H1 (cell line): ENCODE results near the gene TOR4A. TPM values are rescaled to one million over a fixed set of nuclear protein-coding genes. Genes with fewer than 3 reads are reported as not detected.

ENCODE experiments used
- CTCF ChIA-PET: fragments of 300-600 bp; sonication (Branson Sonifier 250); formaldehyde crosslinking; loops from one replicate; lab custom pipeline; 2021; ENCODE audit not compliant: partially characterized antibody; lab: Charles Lee
- POLR2A ChIA-PET: fragments of 300-600 bp; sonication (Branson Sonifier 250); formaldehyde crosslinking; loops from one replicate; lab custom pipeline; 2021; ENCODE audit warnings: inconsistent platforms; ENCODE audit not compliant: partially characterized antibody; lab: Charles Lee
- DNase-seq, 2 experiments: peaks; one replicate each; pipeline versions ENCODE4 v3.0.0 to v3.0.0-alpha.2; 2010 to 2022; ENCODE audit warnings: low spot score in 2 of 2, low read depth in 1 of 2, mixed read lengths in 1 of 2
- FAIRE-seq: peaks from 2 replicates; lab custom pipeline; 2011; peaks lifted over from hg19 to GRCh38; lab: Jason Lieb, UNC
- H2AFZ ChIP-seq: 2 replicates; pipeline ENCODE4 v1.8.1; 2012; ENCODE audit warnings: low read length, inconsistent platforms
- H2AK5ac ChIP-seq: 2 replicates; pipeline ENCODE4 v1.6.1; 2013; ENCODE audit warnings: low read depth, low read length
- H2BK120ac ChIP-seq: replicated peaks from 2 replicates; pipeline ENCODE3; 2013; ENCODE audit warnings: low read depth, low read length, inconsistent platforms
- H2BK12ac ChIP-seq: 2 replicates; pipeline ENCODE4 v1.6.1; 2013; ENCODE audit warnings: low read depth, low read length
- H2BK15ac ChIP-seq: 2 replicates; pipeline ENCODE4 v1.6.1; 2013; ENCODE audit warnings: low read length
- H2BK20ac ChIP-seq: 2 replicates; pipeline ENCODE4 v1.6.1; 2013; ENCODE audit warnings: low read length
- H2BK5ac ChIP-seq: 2 replicates; pipeline ENCODE4 v1.6.1; 2013; ENCODE audit warnings: low read depth, low read length
- H3K14ac ChIP-seq: 2 replicates; pipeline ENCODE4 v1.6.1; 2013; ENCODE audit warnings: inconsistent platforms; ENCODE audit not compliant: insufficient read length
- H3K18ac ChIP-seq: 2 replicates; pipeline ENCODE4 v1.6.1; 2013; ENCODE audit warnings: low read length; ENCODE audit errors: extremely low read depth
- H3K23ac ChIP-seq: 2 replicates; pipeline ENCODE4 v1.6.1; 2013; ENCODE audit warnings: inconsistent platforms; ENCODE audit not compliant: insufficient read length
- H3K23me2 ChIP-seq: 2 replicates; pipeline ENCODE4 v1.6.1; 2013; ENCODE audit warnings: low read depth, low read length
- H3K27ac ChIP-seq: 2 replicates; pipeline ENCODE4 v1.6.1; 2011; ENCODE audit warnings: low read depth, low read length, inconsistent platforms
- H3K27me3 ChIP-seq, 4 experiments: replicated peaks in 1 of 4; 1 replicate in 1 of 4; 2 replicates in 3 of 4; pipeline versions ENCODE4 v1.6.1 to v1.8.1; 2011 to 2013; ENCODE audit warnings: low read length in 3 of 4, mild to moderate bottlenecking in 3 of 4, inconsistent platforms in 2 of 4, mixed read lengths in 2 of 4, moderate library complexity in 1 of 4; ENCODE audit not compliant: control insufficient read depth in 3 of 4, insufficient read depth in 3 of 4; ENCODE audit errors: extremely low read depth in 1 of 4
- H3K36me3 ChIP-seq, 4 experiments: 2 replicates each; pipeline versions ENCODE4 v1.6.1 to v1.8.1; 2011 to 2013; ENCODE audit warnings: mild to moderate bottlenecking in 4 of 4, low read length in 3 of 4, moderate library complexity in 2 of 4, control low read depth in 1 of 4, inconsistent platforms in 1 of 4; ENCODE audit not compliant: insufficient read depth in 4 of 4, control insufficient read depth in 2 of 4
- H3K4ac ChIP-seq: replicated peaks from 2 replicates; pipeline ENCODE3; 2013; ENCODE audit warnings: low read length, low read depth, mixed read lengths, inconsistent platforms; ENCODE audit not compliant: insufficient read length
- H3K4me1 ChIP-seq, 4 experiments: replicated peaks in 1 of 4; 1 replicate in 1 of 4; 2 replicates in 3 of 4; pipeline versions ENCODE4 v1.6.1 to v1.8.1; 2011 to 2013; ENCODE audit warnings: low read length in 3 of 4, inconsistent platforms in 2 of 4, mixed read lengths in 1 of 4; ENCODE audit not compliant: insufficient read depth in 4 of 4, control insufficient read depth in 3 of 4
- H3K4me2 ChIP-seq, 2 experiments: 2 replicates each; pipeline versions ENCODE4 v1.6.1 to v1.8.1; 2011 to 2013; ENCODE audit warnings: low read depth in 2 of 2, low read length in 2 of 2, control low read depth in 1 of 2, inconsistent platforms in 1 of 2, mild to moderate bottlenecking in 1 of 2; ENCODE audit not compliant: insufficient read depth in 1 of 2
- H3K4me3 ChIP-seq, 4 experiments: fragments of 200-600, 300-600 bp in 1 of 4; sonication (generic), shearing (Covaris generic), sonication (Bioruptor Twin) in 1 of 4; 2 replicates each; pipeline versions ENCODE4 v1.5.1 to v1.8.1; 2011 to 2016; ENCODE audit warnings: low read length in 4 of 4, low read depth in 3 of 4, control low read depth in 2 of 4, inconsistent platforms in 2 of 4, mild to moderate bottlenecking in 2 of 4, mixed read lengths in 1 of 4, moderate library complexity in 1 of 4; ENCODE audit not compliant: insufficient read depth in 2 of 4; ENCODE audit errors: extremely low read depth in 1 of 4
- H3K56ac ChIP-seq: replicated peaks from 2 replicates; pipeline ENCODE3; 2013; ENCODE audit warnings: low read depth, mild to moderate bottlenecking, mixed read lengths, low read length, inconsistent platforms; ENCODE audit not compliant: insufficient read length
- H3K79me1 ChIP-seq: 2 replicates; pipeline ENCODE4 v1.6.1; 2013; ENCODE audit warnings: low read depth, low read length, control low read depth
- H3K79me2 ChIP-seq, 2 experiments: 2 replicates each; pipeline versions ENCODE4 v1.6.1 to v1.8.1; 2012 to 2013; ENCODE audit warnings: low read length in 2 of 2, mild to moderate bottlenecking in 2 of 2, inconsistent platforms in 1 of 2; ENCODE audit not compliant: insufficient read depth in 2 of 2, control insufficient read depth in 1 of 2
- H3K9ac ChIP-seq, 4 experiments: replicated peaks in 1 of 4; 1 replicate in 1 of 4; 2 replicates in 3 of 4; pipeline versions ENCODE4 v1.6.1 to v1.8.1; 2011 to 2013; ENCODE audit warnings: low read depth in 3 of 4, low read length in 3 of 4, control low read depth in 2 of 4, mild to moderate bottlenecking in 2 of 4, moderate library complexity in 2 of 4, inconsistent platforms in 1 of 4; ENCODE audit errors: extremely low read depth in 1 of 4
- H3K9me3 ChIP-seq, 2 experiments: 2 replicates each; pipeline versions ENCODE4 v1.6.1 to v1.8.1; 2012 to 2013; ENCODE audit warnings: mild to moderate bottlenecking in 2 of 2, moderate library complexity in 2 of 2, control low read depth in 1 of 2, inconsistent platforms in 1 of 2, low read depth in 1 of 2, low read length in 1 of 2, mixed read lengths in 1 of 2; ENCODE audit not compliant: insufficient read depth in 2 of 2
- H4K20me1 ChIP-seq, 2 experiments: replicated peaks in 1 of 2; 2 replicates each; pipeline versions ENCODE3 to v1.8.1; 2011 to 2013; ENCODE audit warnings: inconsistent platforms in 2 of 2, low read length in 2 of 2, mild to moderate bottlenecking in 1 of 2; ENCODE audit not compliant: insufficient read depth in 2 of 2, control insufficient read depth in 1 of 2
- H4K5ac ChIP-seq: 2 replicates; pipeline ENCODE4 v1.6.1; 2013; ENCODE audit warnings: low read length, low read depth, mixed read lengths, inconsistent platforms; ENCODE audit not compliant: insufficient read length
- H4K8ac ChIP-seq: 2 replicates; pipeline ENCODE4 v1.8.0; 2013; ENCODE audit warnings: mild to moderate bottlenecking, moderate library complexity, low read length, inconsistent platforms; ENCODE audit not compliant: insufficient read depth; ENCODE audit errors: extremely low read depth
- H4K91ac ChIP-seq: replicated peaks from 2 replicates; pipeline ENCODE3; 2013; ENCODE audit warnings: low read length, mixed read lengths, inconsistent platforms; ENCODE audit not compliant: insufficient read length
- BCL11A ChIP-seq, 2 experiments: IDR thresholded peaks; one replicate each; pipeline ENCODE4 v1.6.1; 2011; ENCODE audit warnings: low read depth in 2 of 2, low read length in 2 of 2, mild to moderate bottlenecking in 2 of 2
- CEBPB ChIP-seq: IDR thresholded peaks from 2 replicates; pipeline ENCODE4 v1.6.1; 2012; ENCODE audit warnings: low read depth, low read length
- EGR1 ChIP-seq: IDR thresholded peaks from 2 replicates; pipeline ENCODE4 v1.6.1; 2011; ENCODE audit warnings: low read depth, low read length, borderline replicate concordance
- HDAC6 ChIP-seq: IDR thresholded peaks from one replicate; pipeline ENCODE4 v1.7.1; 2012; ENCODE audit warnings: low read depth, mild to moderate bottlenecking, inconsistent platforms, low read length, moderate library complexity
- JUND ChIP-seq: IDR thresholded peaks from 2 replicates; pipeline ENCODE4 v1.6.1; 2011; ENCODE audit warnings: mild to moderate bottlenecking, improper control_type of control experiment, low read length
- POLR2A ChIP-seq, 2 experiments: IDR thresholded peaks; 1 replicate in 1 of 2; 2 replicates in 1 of 2; pipeline ENCODE4 v1.6.1; 2011; ENCODE audit warnings: low read depth in 2 of 2, low read length in 2 of 2, mild to moderate bottlenecking in 2 of 2; ENCODE audit errors: control extremely low read depth in 1 of 2
- WGBS, 2 experiments: shearing (Covaris generic) in 1 of 2; methylation state at CpG; one replicate each; pipeline versions ENCODE4 v1.1.6 to v1.1.7; 2013 to 2015; ENCODE audit warnings: low lambda C conversion rate in 2 of 2, mixed read lengths in 2 of 2, inconsistent platforms in 1 of 2, low coverage in 1 of 2, missing lambda C conversion rate in 1 of 2; ENCODE audit not compliant: insufficient replicate concordance in 2 of 2, insufficient coverage in 1 of 2, insufficient read length in 1 of 2; ENCODE audit errors: extremely low coverage in 1 of 2, missing lambda C conversion rate in 1 of 2; 5-methylcytosine and 5-hydroxymethylcytosine counted together
- polyA plus RNA-seq, 7 experiments: library from polyadenylated mRNA; depleted of rRNA in 3 of 7; stranded (reverse) in 5 of 7; unstranded in 2 of 7; fragments of >200 nt in 5 of 7; fragments of 200-250 nt in 2 of 7; gene quantifications; 1 replicate in 5 of 7; 2 replicates in 1 of 7; 4 replicates in 1 of 7; pipeline versions ENCODE4 v1.2.1 to v1.2.3, GENCODE V29; 2011 to 2013; ENCODE audit warnings: missing spikeins in 2 of 7, mixed read lengths in 2 of 7
- total RNA-seq: library from RNA; stranded (reverse); fragmentation: NEBNext Ultra II Directional; extraction: Animal tissue kit (Norgen Biotek cat#: 25700); gene quantifications from 2 replicates; pipeline ENCODE4 v1.2.1, GENCODE V29; 2021
- TF ChIP-seq, protein P1 (sequence below): IDR thresholded peaks from 2 replicates; pipeline ENCODE4 v1.6.1; 2011; ENCODE audit warnings: low read depth, mild to moderate bottlenecking, low read length; ENCODE audit not compliant: insufficient read depth
- TF ChIP-seq, protein P2 (sequence below), 3 experiments: IDR thresholded peaks; 1 replicate in 2 of 3; 2 replicates in 1 of 3; pipeline versions ENCODE4 v1.5.1 to v1.6.1; 2011; ENCODE audit warnings: low read length in 3 of 3, mild to moderate bottlenecking in 3 of 3, inconsistent platforms in 2 of 3, low read depth in 1 of 3, moderate library complexity in 1 of 3; ENCODE audit not compliant: insufficient read depth in 1 of 3; ENCODE audit errors: control extremely low read depth in 1 of 3

The TOR4A gene
- total and polyA plus RNA-seq, 2 of the 8 experiments (the other 6 are each of a cell fraction or from before 2014, with no cell fraction given) = 8.4 to 9.3 TPM

DNA sequence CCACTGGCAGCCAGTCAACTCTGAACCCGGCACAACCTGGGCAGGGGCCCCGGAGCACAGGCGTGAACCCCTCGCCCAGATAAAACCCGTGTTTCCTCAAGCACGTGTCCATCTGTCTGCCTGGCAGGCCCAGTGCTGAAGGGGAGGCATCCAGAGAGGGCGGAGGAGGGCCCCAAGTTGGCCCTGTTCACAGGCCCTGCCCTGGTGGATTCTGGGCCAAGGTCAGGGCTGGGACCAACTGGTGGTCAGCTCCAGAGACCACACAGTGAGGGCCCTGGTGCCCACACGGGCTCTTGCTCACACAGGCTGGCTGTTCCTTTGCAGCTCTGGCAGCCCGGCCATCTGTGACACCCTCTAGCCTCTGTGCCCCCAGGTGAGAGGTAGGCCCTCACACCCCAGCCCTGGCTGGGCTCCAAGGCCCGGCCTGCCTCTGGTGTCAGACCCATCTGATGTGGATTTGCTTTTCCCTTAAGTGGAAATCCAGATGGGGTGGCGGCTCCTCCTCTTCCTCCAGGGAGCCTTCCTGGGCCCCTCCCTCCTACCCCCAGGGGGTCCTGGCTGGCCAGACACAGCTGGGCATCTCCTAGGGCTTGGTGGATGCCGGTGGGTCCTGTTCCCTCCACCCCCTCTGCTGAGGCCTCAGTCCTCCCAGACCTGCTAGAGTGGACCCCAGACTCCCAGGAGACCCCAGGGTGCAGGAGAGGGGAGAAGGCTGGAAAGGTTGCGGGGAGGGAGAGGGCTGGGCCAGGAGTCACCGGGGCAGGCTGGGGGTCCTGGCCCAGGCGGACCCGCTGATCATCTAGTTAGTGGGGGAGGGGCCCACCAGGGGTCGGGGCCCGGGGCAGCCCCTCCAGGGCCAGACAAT lies 27.0 kb upstream of the TOR4A start:
- no peak overlapping the region for H2BK5ac ChIP-seq
- H3K9ac ChIP-seq = no peak overlapping the region
- H2BK12ac ChIP-seq = no peak overlapping the region
- peak overlapping the region; percentile 48; the same call in 1 of the 2 replicates for H3K18ac ChIP-seq
- no peaks in the 10 kb centered on the region for H3K79me1 ChIP-seq
- H3K27me3 ChIP-seq = peaks cover 0 to 7% (median 0%) of the 10 kb centered on the region in 4 experiments; a peak in 3 of 7 replicates
- H4K20me1 ChIP-seq = peaks cover 0 to 1% of the 10 kb centered on the region in 2 experiments
- H2BK15ac ChIP-seq = no peak overlapping the region
- H3K4ac ChIP-seq = no peak overlapping the region
- no peak overlapping the region for H3K4me2 ChIP-seq
- no peak overlapping the region for H2BK120ac ChIP-seq
- POLR2A ChIA-PET = interaction anchor here (47.8 to 69.9 kb wide), 2 partner anchors 6 to 16 kb away, joined by 1462 read pairs; partner anchors contain the start of genes CYSRT1, NDOR1, NELFB and RNF208
- H3K14ac ChIP-seq = no peak overlapping the region
- peaks cover 0 to 13% (median 9%) of the 10 kb centered on the region in 4 experiments; a peak in 5 of 7 replicates for H3K4me1 ChIP-seq
- H4K8ac ChIP-seq = peak overlapping the region; percentile 46; the same call in 1 of the 2 replicates
- 97% methylated on average over 13 of the region's 18 CpGs; no CpG with 5 or more reads in 1 of the 2 experiments for WGBS, 2 experiments
- H3K79me2 ChIP-seq = peaks cover 0 to under 1% of the 10 kb centered on the region in 2 experiments; a peak in 1 of 4 replicates
- FAIRE-seq = no peak
- no peak overlapping the region for H4K5ac ChIP-seq
- DNase-seq = no peak
- H3K56ac ChIP-seq = no peak overlapping the region
- H3K23me2 ChIP-seq = peaks cover 9% of the 10 kb centered on the region; the same call in 1 of the 2 replicates
- CTCF ChIA-PET = interaction anchor here (0.7 to 1.4 kb wide), 4 partner anchors 10 to 58 kb away, joined by 3 to 4 read pairs (median 3); partner anchors contain the start of gene TOR4A
- H3K36me3 ChIP-seq = no peaks in the 10 kb centered on the region
- H4K91ac ChIP-seq = no peak overlapping the region
- no peak overlapping the region for H3K23ac ChIP-seq
- no peaks in the 10 kb centered on the region for H3K9me3 ChIP-seq
- H2AFZ ChIP-seq = no peak overlapping the region
- H2BK20ac ChIP-seq = no peak overlapping the region
- no peak overlapping the region for H3K27ac ChIP-seq
- peak overlapping the region; percentile 82; the same call in 1 of the 2 replicates for H2AK5ac ChIP-seq
- no peak overlapping the region for H3K4me3 ChIP-seq
- TF ChIP-seq, protein P1, sequence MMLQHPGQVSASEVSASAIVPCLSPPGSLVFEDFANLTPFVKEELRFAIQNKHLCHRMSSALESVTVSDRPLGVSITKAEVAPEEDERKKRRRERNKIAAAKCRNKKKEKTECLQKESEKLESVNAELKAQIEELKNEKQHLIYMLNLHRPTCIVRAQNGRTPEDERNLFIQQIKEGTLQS = no peak
- TF ChIP-seq POLR2A (IDR thresholded peaks at IDR 0.05; ENCODE audit: control extremely low read depth in 1 of 2, low read depth in 2 of 2, low read length in 2 of 2) = no peak
- no peak for TF ChIP-seq HDAC6
- no peak for TF ChIP-seq CEBPB
- TF ChIP-seq, protein P2, sequence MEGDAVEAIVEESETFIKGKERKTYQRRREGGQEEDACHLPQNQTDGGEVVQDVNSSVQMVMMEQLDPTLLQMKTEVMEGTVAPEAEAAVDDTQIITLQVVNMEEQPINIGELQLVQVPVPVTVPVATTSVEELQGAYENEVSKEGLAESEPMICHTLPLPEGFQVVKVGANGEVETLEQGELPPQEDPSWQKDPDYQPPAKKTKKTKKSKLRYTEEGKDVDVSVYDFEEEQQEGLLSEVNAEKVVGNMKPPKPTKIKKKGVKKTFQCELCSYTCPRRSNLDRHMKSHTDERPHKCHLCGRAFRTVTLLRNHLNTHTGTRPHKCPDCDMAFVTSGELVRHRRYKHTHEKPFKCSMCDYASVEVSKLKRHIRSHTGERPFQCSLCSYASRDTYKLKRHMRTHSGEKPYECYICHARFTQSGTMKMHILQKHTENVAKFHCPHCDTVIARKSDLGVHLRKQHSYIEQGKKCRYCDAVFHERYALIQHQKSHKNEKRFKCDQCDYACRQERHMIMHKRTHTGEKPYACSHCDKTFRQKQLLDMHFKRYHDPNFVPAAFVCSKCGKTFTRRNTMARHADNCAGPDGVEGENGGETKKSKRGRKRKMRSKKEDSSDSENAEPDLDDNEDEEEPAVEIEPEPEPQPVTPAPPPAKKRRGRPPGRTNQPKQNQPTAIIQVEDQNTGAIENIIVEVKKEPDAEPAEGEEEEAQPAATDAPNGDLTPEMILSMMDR (IDR thresholded peaks at IDR 0.05; ENCODE audit: control extremely low read depth in 1 of 3, insufficient read depth in 1 of 3, low read depth in 1 of 3, low read length in 3 of 3) = no peak
- no peak for TF ChIP-seq EGR1
- no peak for TF ChIP-seq JUND
- no peak for TF ChIP-seq BCL11A (IDR thresholded peaks at IDR 0.05; ENCODE audit: low read depth in 2 of 2, low read length in 2 of 2)
